Prostate gland (tissue), 2 donors: Measurements from ENCODE around the gene DDX46. TPM values are rescaled to one million over a fixed set of nuclear protein-coding genes. Genes with fewer than 3 reads are reported as not detected.

Source experiments
- DNase-seq: peaks from one replicate; pipeline ENCODE4 v3.0.0-alpha.2; 2019; ENCODE audit warnings: low spot score
- H3K27ac ChIP-seq, 2 donors: fragments of 200-600 bp; sonication (generic); 2 replicates each; pipeline ENCODE4 v1.5.1; 2017 to 2019
- H3K27me3 ChIP-seq: fragments of 200-600 bp; sonication (generic); replicated peaks from 2 replicates; pipeline ENCODE4 v1.5.1; 2019; ENCODE audit not compliant: insufficient read depth
- H3K36me3 ChIP-seq, 2 donors: fragments of 200-600 bp; sonication (generic); 1 replicate in 1 of 2; 2 replicates in 1 of 2; pipeline versions ENCODE4 v1.5.1 to v1.8.1; 2017 to 2019
- H3K4me1 ChIP-seq: fragments of 200-600 bp; sonication (generic); replicated peaks from 2 replicates; pipeline ENCODE4 v1.5.1; 2019
- H3K4me3 ChIP-seq, 2 donors: fragments of 200-600 bp; sonication (generic); 2 replicates each; pipeline ENCODE4 v1.5.1; 2017 to 2019
- H3K9me3 ChIP-seq: fragments of 200-600 bp; sonication (generic); 2 replicates; pipeline ENCODE4 v1.5.1; 2017
- POLR2A ChIP-seq: fragments of 450-650 bp; IDR thresholded peaks from one replicate; pipeline ENCODE4 v1.6.1; 2016; ENCODE audit warnings: antibody characterized with exemption, mild to moderate bottlenecking
- POLR2AphosphoS5 ChIP-seq: sonication (generic); formaldehyde crosslinking; IDR thresholded peaks from one replicate; pipeline ENCODE4 v1.6.1; 2017; ENCODE audit warnings: antibody characterized with exemption
- WGBS: methylation state at CpG from one replicate; pipeline ENCODE4 v1.1.5; 2018; 5-methylcytosine and 5-hydroxymethylcytosine counted together
- intact Hi-C: fragments of 100-400 bp; cut with DNase I; formaldehyde crosslinking; loops from one replicate; pipeline ENCODE4 v1.14.2; 2022
- total RNA-seq, 2 donors: library from RNA; depleted of rRNA; stranded (reverse); fragments of >200 nt; gene quantifications; one replicate each; pipeline ENCODE4 v1.1.0, GENCODE V29; 2016
- TF ChIP-seq, protein P1 (sequence below), 4 experiments: fragments of 200-600 bp in 2 of 4; fragments of 450-650 bp in 2 of 4; sonication (generic) in 2 of 4; IDR thresholded peaks; 1 replicate in 3 of 4; 2 replicates in 1 of 4; pipeline ENCODE4 v1.5.1; 2016 to 2019; ENCODE audit warnings: antibody characterized with exemption in 4 of 4, mild to moderate bottlenecking in 2 of 4, moderate library complexity in 2 of 4

DDX46 gene
- total RNA-seq, 2 donors from 2014 or later = 25.9 to 28.2 TPM

DNA sequence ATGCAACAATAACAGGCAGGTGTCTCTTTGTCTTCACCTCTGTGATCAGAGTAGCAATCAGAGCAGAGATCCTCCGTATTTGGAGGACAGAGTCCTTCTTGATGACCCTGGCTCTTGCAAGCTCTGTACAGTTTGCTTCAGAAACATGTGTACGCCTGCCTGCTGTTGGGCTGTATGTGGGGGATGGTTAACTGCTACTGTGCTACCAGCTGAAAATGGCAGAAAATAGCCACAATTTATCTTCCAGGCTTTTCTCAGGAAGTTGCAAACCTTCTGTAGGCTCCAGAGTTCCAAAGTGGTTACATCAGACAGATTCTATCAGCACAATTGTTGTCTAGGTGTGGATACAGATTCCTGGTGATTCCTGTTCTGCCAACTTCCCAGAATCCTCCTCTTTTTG, 35.5 kb downstream of the DDX46 start:
- no peaks in the 10 kb centered on the region for H3K4me1 ChIP-seq
- no peak overlapping the region for H3K4me3 ChIP-seq
- H3K36me3 ChIP-seq = peaks cover 5 to 8% of the 10 kb centered on the region in 2 donors
- intact Hi-C loops = no loop called here
- no peaks in the 10 kb centered on the region for H3K9me3 ChIP-seq
- no peak for TF ChIP-seq POLR2AphosphoS5
- no peak for TF ChIP-seq POLR2A
- TF ChIP-seq, protein P1, sequence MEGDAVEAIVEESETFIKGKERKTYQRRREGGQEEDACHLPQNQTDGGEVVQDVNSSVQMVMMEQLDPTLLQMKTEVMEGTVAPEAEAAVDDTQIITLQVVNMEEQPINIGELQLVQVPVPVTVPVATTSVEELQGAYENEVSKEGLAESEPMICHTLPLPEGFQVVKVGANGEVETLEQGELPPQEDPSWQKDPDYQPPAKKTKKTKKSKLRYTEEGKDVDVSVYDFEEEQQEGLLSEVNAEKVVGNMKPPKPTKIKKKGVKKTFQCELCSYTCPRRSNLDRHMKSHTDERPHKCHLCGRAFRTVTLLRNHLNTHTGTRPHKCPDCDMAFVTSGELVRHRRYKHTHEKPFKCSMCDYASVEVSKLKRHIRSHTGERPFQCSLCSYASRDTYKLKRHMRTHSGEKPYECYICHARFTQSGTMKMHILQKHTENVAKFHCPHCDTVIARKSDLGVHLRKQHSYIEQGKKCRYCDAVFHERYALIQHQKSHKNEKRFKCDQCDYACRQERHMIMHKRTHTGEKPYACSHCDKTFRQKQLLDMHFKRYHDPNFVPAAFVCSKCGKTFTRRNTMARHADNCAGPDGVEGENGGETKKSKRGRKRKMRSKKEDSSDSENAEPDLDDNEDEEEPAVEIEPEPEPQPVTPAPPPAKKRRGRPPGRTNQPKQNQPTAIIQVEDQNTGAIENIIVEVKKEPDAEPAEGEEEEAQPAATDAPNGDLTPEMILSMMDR (IDR thresholded peaks at IDR 0.05) = no peak
- no peak overlapping the region for H3K27ac ChIP-seq
- H3K27me3 ChIP-seq = no peaks in the 10 kb centered on the region
- 67% methylated on average over 2 of the region's 2 CpGs for WGBS
- DNase-seq = no peak

DNA sequence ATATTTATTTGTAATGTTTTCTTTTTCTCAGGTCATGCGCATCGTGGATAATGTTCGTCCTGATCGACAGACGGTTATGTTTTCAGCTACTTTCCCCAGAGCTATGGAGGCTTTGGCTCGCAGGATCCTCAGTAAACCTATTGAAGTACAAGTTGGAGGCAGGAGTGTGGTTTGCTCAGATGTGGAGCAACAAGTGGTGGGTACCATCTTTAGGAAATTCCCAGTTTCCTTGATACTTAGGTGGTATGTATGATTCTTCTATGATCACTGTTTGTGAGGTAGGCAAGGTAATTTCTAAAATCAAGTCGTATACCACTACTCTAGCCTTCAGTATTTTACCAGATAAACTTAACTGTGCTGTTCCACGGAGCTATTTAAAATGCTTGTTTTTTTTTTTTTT, 36.2 kb downstream of the DDX46 start:
- Histone ChIP-seq H3K27ac (no peak overlapping the region), H3K27me3 (no peaks in the 10 kb centered on the region), H3K9me3 (no peaks in the 10 kb centered on the region), H3K4me1 (no peaks in the 10 kb centered on the region), H3K36me3 (peaks cover 5 to 8% of the 10 kb centered on the region in 2 donors), H3K4me3 (no peak overlapping the region)
- intact Hi-C loops = no loop called here
- WGBS = 95% methylated on average over 8 of the region's 8 CpGs
- DNase-seq = no peak
- TF ChIP-seq POLR2AphosphoS5 = no peak
- TF ChIP-seq POLR2A = no peak
- TF ChIP-seq, protein P1 (IDR thresholded peaks at IDR 0.05) = no peak

DNA sequence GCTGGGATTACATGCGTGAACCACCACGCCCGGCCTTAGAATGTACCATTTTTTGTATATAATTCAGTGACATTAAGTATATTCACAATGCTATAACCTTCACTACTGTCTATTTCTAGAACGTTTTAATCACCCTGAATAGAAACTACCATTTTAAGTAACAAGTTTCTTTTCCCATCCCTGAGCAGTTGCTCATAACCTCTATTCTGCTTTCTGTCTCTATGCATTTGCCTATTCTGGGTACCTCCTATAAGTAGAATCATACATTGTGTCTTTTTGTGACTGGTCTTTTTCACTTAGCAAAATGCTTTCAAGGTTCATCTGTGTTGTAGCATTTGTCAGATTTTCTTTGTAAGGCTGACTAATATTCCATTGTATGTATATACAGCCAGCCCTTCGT, 39.9 kb downstream of the DDX46 start:
- H3K27ac ChIP-seq = no peak overlapping the region
- intact Hi-C loops = no loop called here
- no peaks in the 10 kb centered on the region for H3K9me3 ChIP-seq
- no peak for TF ChIP-seq POLR2A
- TF ChIP-seq, protein P1 (IDR thresholded peaks at IDR 0.05) = no peak
- TF ChIP-seq POLR2AphosphoS5 = no peak
- H3K4me3 ChIP-seq = no peak overlapping the region
- H3K36me3 ChIP-seq = peaks cover 0 to 8% of the 10 kb centered on the region in 2 donors
- no peak for DNase-seq
- 95% methylated on average over 5 of the region's 5 CpGs for WGBS
- H3K4me1 ChIP-seq = no peaks in the 10 kb centered on the region
- no peaks in the 10 kb centered on the region for H3K27me3 ChIP-seq

DNA sequence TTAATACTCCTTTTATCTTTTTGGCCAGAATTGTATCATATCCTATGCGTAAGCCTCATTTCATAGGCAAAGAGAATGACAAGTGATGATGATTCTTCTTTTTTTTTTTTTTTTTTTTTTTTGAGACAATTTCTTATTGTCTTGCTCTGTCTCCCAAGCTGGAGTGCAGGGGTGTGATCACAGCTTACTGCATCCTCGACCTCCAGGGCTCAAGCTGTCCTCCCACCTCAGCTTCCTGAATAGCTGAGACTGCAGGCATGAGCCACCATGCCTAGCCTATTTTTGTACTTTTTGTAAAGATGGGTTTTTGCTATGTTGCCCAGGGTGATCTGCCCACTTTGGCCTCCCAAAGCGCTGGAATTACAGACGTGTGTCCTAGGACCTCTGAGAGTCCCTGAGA, 45.2 kb downstream of the DDX46 start:
- DNase-seq = no peak
- TF ChIP-seq, protein P1 (IDR thresholded peaks at IDR 0.05) = no peak
- TF ChIP-seq POLR2AphosphoS5 (no peak), POLR2A (no peak)
- WGBS = 86% methylated on average over 4 of the region's 4 CpGs

DNA sequence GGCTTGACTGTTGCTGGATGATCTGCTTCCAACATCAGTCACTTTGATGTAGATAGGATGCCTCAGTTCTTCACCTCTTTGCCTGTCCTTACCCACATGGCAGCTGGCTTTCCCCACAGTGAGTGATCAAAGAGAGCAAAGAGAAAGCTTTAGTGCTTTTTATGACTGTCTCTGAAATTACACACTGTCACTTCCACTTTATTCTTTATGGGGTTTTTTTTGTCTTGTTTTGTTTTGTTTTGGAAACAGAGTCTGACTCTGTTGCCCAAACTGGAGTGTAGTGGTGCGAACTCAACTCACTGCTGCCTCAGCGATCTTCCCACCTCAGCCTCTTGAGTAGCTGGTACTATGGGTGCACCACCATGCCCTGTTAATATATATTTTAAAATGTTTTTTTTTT, 54.8 kb downstream of the DDX46 start:
- no peak overlapping the region for H3K27ac ChIP-seq
- no peaks in the 10 kb centered on the region for H3K4me1 ChIP-seq
- DNase-seq = no peak
- WGBS = 90% methylated on average over 2 of the region's 2 CpGs
- no peaks in the 10 kb centered on the region for H3K27me3 ChIP-seq
- TF ChIP-seq, protein P1 (IDR thresholded peaks at IDR 0.05) = no peak
- TF ChIP-seq POLR2A = no peak
- no peak for TF ChIP-seq POLR2AphosphoS5
- no peaks in the 10 kb centered on the region for H3K9me3 ChIP-seq
- H3K36me3 ChIP-seq = no peaks in the 10 kb centered on the region
- H3K4me3 ChIP-seq = no peak overlapping the region
- intact Hi-C loops = no loop called here

More for the DNA sequence above, 45.2 kb downstream of the DDX46 start:
- no peak overlapping the region for H3K4me3 ChIP-seq
- no peak overlapping the region for H3K27ac ChIP-seq
- H3K27me3 ChIP-seq = no peaks in the 10 kb centered on the region
- no peaks in the 10 kb centered on the region for H3K4me1 ChIP-seq
- intact Hi-C loops = no loop called here
- no peaks in the 10 kb centered on the region for H3K9me3 ChIP-seq
- no peaks in the 10 kb centered on the region for H3K36me3 ChIP-seq
